Hepatic stellate cell (primary cell): Measurements from ENCODE around the gene CAMKV.
A peak's percentile ranks its signal among the peaks of the same experiment; 100 is the strongest.

Experiments
- DNase-seq: peaks from one replicate; pipeline ENCODE4 v3.0.0; 2011; ENCODE audit warnings: low spot score

Gene CAMKV

GRCh38 chr3:49895791-49896190 is 26.1 kb upstream of the CAMKV start:
- no peak for DNase-seq

DNA sequence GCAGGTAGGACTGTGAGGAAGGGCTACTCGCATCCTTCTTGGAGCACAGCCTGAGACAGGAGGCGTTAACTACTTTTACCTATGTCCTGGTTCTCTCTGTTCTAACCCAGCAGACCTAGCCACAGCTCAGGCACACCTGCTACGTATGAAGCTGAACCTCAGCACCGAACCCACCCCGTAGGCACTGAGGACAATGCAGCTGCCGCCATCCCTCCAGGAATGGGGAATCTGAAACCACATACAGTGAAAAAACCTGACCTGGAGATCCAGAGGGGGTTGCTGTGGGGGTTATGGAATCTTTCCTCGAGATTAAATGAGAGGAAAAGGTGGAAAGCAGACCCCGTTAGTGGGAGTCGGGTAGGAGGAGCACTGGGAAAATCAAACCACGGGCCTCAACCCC is 19.6 kb upstream of the CAMKV start:
- DNase-seq = no peak

DNA sequence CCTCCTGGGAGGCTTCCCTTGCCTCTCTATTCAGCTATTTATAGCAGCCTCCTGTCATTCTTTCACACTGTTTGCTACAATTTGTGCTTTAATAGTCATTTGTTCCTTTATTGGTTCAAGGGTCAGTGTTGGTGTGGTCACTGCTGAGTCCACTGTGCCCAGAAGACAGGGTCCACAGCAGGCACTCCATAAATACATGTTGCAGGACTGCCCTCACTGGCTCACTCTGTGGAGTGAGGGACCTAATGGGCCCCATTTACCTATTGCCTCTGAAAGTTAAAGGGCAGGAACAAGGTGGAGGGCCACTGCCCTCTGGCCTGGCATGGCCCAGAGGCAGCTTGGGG is 17.2 kb upstream of the CAMKV start:
- no peak for DNase-seq

- no peak for DNase-seq
Observed at GRCh38 chr3:49883998-49884397, 14.3 kb upstream of the CAMKV start.

GRCh38 chr3:49882166-49882565 is 12.5 kb upstream of the CAMKV start:
- DNase-seq = no peak

DNA sequence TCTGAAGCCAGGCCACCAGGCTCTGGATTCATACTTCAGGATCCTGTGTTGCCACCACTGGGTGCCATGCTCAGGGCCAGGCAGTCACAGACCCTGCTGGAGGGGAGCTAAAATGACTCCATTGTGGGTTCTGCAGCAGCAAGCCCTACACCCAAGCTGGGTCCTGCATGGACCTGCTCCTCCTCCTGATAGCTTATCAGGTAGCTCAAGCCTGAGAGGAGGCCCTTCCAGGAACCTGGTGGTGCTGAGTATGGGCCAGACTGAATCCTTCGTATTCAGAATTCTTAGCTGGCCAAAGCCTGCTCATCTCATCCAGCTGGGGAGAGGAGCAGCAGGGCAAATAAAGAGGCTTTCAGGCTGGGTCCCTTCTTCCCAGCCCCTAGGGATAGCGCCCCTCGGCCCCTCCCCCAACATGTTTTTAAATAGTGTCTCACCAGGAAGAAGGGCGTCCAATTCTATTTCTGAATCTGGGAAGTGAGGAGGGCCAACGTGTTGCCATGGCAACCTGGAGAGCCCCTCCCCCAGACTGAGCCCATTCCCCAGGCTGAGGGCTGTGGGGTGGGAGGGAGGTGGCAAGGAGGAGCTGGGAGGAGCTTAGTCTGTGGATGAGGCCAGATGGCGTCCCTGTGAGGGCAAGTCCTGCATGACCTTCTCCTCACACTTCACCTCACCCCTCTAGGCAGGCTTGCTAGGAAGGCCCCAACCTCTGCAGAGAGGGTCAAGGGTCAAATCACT is 11.0 kb upstream of the CAMKV start:
- no peak for DNase-seq

DNA sequence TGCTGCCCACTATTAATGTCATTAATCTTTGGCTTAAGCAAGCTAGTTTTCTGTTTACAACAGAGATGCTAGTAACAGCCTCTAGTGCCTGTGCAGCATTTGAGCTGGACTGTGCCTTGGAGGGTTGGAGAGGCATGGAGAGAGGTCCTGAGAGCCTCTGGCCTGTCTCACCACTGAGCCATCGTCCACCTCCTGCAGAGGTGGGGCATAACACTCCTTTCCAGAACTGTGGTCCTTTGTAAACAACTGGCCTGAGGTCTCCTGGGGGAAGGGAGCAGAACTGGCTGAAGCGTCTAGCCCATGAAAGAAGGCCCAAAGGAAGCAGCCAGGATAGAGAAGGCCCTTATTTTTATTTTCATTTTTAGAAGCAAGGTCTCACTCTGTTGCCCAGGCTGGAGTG is 10.0 kb upstream of the CAMKV start:
- DNase-seq = no peak

DNA sequence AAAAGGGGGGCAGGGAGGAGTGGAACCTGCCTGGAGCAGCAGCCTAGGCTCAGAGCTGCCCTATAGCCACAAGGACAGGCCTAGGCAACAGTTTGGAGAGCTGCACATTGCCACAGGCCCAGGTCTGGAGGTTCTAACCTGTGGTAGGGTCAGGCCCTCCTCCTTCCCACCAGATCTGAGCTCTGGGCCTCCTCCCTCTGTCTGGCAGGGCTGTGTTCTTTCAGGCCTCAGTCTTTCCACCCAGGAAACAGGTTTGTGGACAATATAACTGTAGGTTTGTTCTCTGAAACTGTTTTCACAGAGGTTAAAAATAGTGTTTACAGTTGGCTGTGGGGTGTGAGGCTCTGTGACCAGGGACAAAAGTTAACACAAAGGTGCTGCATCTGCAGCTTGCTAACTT is 9.0 kb upstream of the CAMKV start:
- no peak for DNase-seq

- DNase-seq = no peak
Observed at GRCh38 chr3:49877716-49878115, 8.0 kb upstream of the CAMKV start.

DNA sequence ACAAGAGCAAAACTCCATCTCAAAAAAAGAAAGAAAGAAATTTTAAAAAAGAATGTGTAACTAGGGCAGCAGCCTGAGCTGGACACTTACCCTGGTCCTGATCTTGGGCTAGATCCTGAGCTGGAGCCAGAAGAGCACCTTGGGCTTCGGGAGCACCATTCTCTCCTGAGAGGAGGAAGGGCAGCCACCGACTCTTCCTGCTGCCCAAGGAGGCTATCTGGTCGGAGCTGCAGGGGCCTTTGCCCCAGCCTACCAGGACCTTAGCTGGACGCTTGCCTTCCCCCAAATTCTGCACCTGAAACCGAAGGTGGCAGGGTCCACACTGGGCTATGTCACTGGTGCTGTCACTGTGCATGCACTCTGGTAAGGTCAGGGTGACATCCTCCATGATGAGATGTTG is 6.9 kb upstream of the CAMKV start:
- no peak for DNase-seq

- DNase-seq = no peak
Observed at GRCh38 chr3:49873623-49874022, 3.9 kb upstream of the CAMKV start.

DNA sequence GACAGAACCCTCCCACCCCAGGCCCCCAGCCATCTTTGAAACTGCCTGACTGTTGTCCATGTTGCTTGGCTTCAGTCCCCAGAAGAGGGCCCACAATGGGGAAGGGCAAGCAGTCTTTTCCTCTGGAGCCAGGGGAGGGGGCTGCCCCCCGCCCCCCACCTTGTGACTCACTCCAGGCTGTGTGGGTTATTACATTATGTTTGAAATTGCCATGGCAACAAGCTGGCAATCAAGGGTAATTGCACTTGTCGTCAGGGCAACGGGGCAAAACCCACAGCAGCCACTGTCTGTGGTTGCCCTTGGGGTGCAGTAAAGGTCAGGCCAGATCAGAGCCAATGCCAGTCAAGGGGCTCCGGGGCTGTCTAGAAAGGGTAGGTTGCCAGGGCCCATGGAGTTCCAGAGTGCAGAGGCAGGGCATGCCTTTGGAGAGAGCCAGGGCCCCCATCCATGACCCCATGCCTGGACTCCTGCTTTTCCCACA is 3.1 kb upstream of the CAMKV start:
- no peak for DNase-seq

GRCh38 chr3:49871531-49872153 is 1.9 kb upstream of the CAMKV start:
- DNase-seq = no peak

- DNase-seq = no peak
Observed at GRCh38 chr3:49868862-49869466, 742 bp downstream of the CAMKV start.

- peak; percentile 52 for DNase-seq
Observed at GRCh38 chr3:49867871-49868321, 1.8 kb downstream of the CAMKV start.

GRCh38 chr3:49867400-49867799 is 2.3 kb downstream of the CAMKV start:
- no peak for DNase-seq

DNA sequence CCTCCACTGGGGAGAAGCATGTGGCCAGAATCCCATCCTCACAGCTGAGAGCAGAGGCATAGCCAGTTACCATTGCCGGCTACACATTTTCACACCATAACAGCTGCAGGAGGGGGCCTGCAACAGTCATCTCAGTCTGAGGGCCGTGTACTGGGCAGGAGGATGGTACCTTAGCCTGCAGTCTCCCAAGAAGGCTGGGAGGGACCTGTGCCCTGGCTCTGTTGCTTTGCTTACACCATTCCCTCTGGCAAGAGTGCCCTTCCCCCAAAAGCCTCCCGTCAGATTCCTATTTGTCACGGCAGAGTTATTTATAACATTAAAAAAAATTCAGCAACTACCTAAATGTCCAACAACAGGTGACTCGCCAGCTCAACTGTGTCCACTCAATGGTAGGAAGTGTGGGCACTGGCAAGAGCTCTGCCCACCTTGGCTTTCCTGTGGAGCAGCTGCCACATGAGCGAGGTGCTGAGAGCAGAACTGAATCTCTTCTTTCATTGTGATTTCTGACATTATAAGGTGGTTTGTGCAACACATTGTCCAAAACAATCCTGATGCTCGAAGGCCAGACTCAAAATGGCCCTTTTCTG is 4.4 kb downstream of the CAMKV start:
- no peak for DNase-seq

DNA sequence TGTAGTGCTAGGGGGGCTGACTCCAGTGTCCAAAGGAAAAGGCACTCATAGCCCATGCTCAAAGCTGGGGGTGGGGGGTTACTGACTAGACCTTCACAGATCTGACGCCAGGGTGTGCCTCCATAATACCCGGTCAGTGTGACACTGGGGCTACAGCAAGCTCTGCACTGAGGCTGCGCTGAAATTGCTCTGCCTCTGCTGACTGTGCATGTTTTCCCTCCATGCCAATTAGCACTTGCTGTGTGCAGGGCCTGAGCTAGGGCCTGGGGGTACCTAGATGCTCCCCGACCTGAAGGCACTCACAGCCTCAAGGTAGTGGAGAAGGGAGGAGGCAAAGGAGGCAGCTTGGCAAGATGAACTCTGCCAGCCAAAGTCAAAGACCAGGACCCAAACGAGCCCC is 5.2 kb downstream of the CAMKV start:
- DNase-seq = no peak

DNA sequence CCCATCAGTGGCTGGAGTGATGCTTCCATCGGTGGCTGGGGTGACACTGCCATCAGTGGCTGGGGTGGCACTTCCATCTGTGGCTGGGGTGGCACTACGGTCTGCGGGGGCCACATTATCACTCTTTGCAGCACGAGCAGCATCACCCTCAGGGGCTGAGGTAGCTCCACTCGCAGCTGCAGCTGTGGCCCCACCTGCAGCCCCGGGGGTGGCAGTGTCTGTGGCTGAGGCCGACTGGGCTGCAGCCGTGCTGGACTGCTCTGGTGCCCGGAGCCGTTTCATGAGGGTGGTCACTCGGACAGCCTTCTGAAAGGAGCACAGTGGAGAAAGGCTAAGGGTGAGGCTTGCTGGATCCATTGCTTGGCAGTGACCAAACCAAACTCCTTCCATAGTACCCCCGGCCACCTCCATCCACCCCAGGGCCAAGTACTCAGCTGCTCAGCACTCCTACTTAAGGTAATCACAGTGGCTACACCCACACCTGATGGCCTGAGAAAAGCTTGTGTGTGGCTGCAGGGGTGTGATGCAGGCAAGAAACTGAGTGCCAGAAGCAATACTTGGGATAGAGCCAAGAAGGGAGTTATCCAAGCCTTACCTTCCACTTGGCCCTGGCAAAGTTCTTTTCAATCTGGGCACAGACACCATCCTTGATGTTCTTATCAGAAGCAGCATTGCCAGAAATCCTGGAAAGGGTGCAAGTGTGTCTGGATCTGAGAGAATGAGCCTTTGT is 10.0 kb downstream of the CAMKV start:
- no peak for DNase-seq

GRCh38 chr3:49856181-49857005 is 13.3 kb downstream of the CAMKV start, which contains the start of gene TRAIP:
Gene TRAIP (minus strand): TSS chr3:49856564. CDS start chr3:49856453, 111 bp downstream.
- peak; percentile 99 for DNase-seq

DNA sequence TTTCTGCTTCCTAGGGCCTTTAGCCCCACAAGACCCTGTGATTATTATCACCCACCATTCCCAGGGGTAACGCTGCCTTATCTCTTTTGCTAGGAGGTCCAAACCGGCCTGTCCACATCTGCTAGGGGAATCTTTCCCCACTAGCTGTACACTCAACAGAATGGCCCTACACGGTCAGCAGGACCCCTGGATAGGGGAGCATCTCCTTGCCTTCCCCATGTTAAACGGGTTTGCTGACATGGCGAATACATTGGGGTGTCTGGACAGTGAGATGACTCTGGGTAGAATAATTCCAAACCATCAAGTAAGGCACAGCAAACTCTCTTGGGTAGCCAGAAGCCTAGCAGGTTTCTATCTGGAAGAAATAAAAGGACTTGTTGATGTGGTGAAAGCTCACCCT is 14.0 kb downstream of the CAMKV start:
- DNase-seq = no peak
